Upper lobe of left lung (tissue), 6 donors: Measurements from ENCODE around the gene SOX9. TPM values are rescaled to one million over a fixed set of nuclear protein-coding genes. Genes with fewer than 3 reads are reported as not detected.

Experiments used
- ATAC-seq, 2 donors: fragments of 200-7000 bp; cut with Tn5 transposase; one replicate each; pipeline ENCODE4 v1.9.1; 2022; ENCODE audit warnings: mild to moderate bottlenecking in 2 of 2, moderate library complexity in 2 of 2; ENCODE audit not compliant: low FRiP score in 2 of 2
- DNase-seq, 2 donors: peaks; one replicate each; pipeline ENCODE4 v3.0.0-alpha.2; 2019 to 2020
- H3K27ac ChIP-seq, 4 donors: fragments of 200-600 bp; sonication (generic); one replicate each; pipeline ENCODE4 v1.5.1; 2016 to 2019
- H3K27me3 ChIP-seq, 4 donors: fragments of 200-600 bp; sonication (generic); one replicate each; pipeline ENCODE4 v1.5.1; 2017 to 2019
- H3K36me3 ChIP-seq, 4 donors: fragments of 200-600 bp; sonication (generic); one replicate each; pipeline ENCODE4 v1.5.1; 2016 to 2019
- H3K4me1 ChIP-seq, 4 donors: fragments of 200-600 bp; sonication (generic); one replicate each; pipeline ENCODE4 v1.5.1; 2018 to 2019
- H3K4me3 ChIP-seq, 4 donors: fragments of 200-600 bp; sonication (generic); one replicate each; pipeline ENCODE4 v1.5.1; 2017 to 2019; ENCODE audit warnings: mild to moderate bottlenecking in 2 of 4, moderate library complexity in 1 of 4
- H3K9me3 ChIP-seq, 4 donors: fragments of 200-600 bp; sonication (generic); one replicate each; pipeline ENCODE4 v1.5.1; 2018 to 2019
- CTCF ChIP-seq, 6 experiments: fragments of 450-650 bp in 4 of 6; fragments of 200-600 bp in 2 of 6; sonication (generic) in 2 of 6; IDR thresholded peaks; one replicate each; pipeline ENCODE4 v1.5.1; 2016 to 2019; ENCODE audit warnings: antibody characterized with exemption in 6 of 6
- EP300 ChIP-seq, 4 donors: sonication (generic); formaldehyde crosslinking; IDR thresholded peaks; one replicate each; pipeline ENCODE4 v1.5.1; 2017; ENCODE audit warnings: antibody characterized with exemption in 4 of 4, control low read depth in 2 of 4
- POLR2A ChIP-seq, 4 donors: fragments of 450-650 bp; IDR thresholded peaks; one replicate each; pipeline ENCODE4 v1.5.1; 2016 to 2017; ENCODE audit warnings: antibody characterized with exemption in 4 of 4, mild to moderate bottlenecking in 2 of 4
- POLR2AphosphoS5 ChIP-seq, 2 donors: sonication (generic); formaldehyde crosslinking; IDR thresholded peaks; one replicate each; pipeline ENCODE4 v1.5.1; 2017; ENCODE audit warnings: antibody characterized with exemption in 2 of 2
- WGBS, 2 donors: methylation state at CpG; one replicate each; pipeline ENCODE4 v1.1.5; 2017 to 2018; 5-methylcytosine and 5-hydroxymethylcytosine counted together
- total RNA-seq, 6 donors: library from RNA; depleted of rRNA in 4 of 6; stranded (reverse); fragments of >200 nt in 4 of 6; gene quantifications; one replicate each; pipeline versions ENCODE4 v1.1.0 to v1.2.1, GENCODE V29; 2016 to 2021
- donor health status: DM: no; HTN: no; CAD: no; lungs with moderate emphysema.
- donor health status: DM: no; HTN: yes; CAD: no; lungs with severe emphysema.

SOX9 gene
- total RNA-seq, 6 donors from 2014 or later: 3.3 to 10.7 (median 4.3) TPM

- Histone ChIP-seq H3K27ac (no peak overlapping the region), H3K4me1 (peaks cover 0 to 4% (median 2%) of the 10 kb centered on the region in 4 donors), H3K9me3 (no peaks in the 10 kb centered on the region), H3K27me3 (no peaks in the 10 kb centered on the region), H3K36me3 (no peaks in the 10 kb centered on the region), H3K4me3 (no peak overlapping the region)
- TF ChIP-seq POLR2AphosphoS5 (IDR thresholded peaks at IDR 0.05): no peak
- TF ChIP-seq POLR2A (IDR thresholded peaks at IDR 0.05): no peak
- TF ChIP-seq CTCF (IDR thresholded peaks at IDR 0.05): no peak
- TF ChIP-seq EP300 (IDR thresholded peaks at IDR 0.05): no peak
- DNase-seq (no peak), ATAC-seq (no peak)
- WGBS, 2 donors: 66 to 84% methylated on average over 2 of the region's 2 CpGs
Measured at GRCh38 chr17:72146371-72146770, 25.6 kb downstream of the SOX9 start.

- peak overlapping the region in 1 of 4 donors; percentile 23 for H3K27ac ChIP-seq
- TF ChIP-seq POLR2AphosphoS5 (IDR thresholded peaks at IDR 0.05): no peak
- H3K27me3 ChIP-seq: no peaks in the 10 kb centered on the region
- peaks cover 3 to 9% (median 4%) of the 10 kb centered on the region in 4 donors for H3K4me1 ChIP-seq
- 59 to 65% methylated on average over 10 to 11 of the region's 11 CpGs for WGBS, 2 donors
- no peaks in the 10 kb centered on the region for H3K9me3 ChIP-seq
- H3K36me3 ChIP-seq: no peaks in the 10 kb centered on the region
- ATAC-seq (no peak), DNase-seq (no peak)
- no peak overlapping the region for H3K4me3 ChIP-seq
Measured at GRCh38 chr17:72150632-72151460, 30.0 kb downstream of the SOX9 start.

GRCh38 chr17:72151565-72152386 lies 31.0 kb downstream of the SOX9 start:
- DNase-seq (peak in 1 of 2 donors; percentile 50), ATAC-seq (peak; percentile 54 to 81)
- H3K27me3 ChIP-seq: no peaks in the 10 kb centered on the region
- peaks cover 3 to 9% (median 4%) of the 10 kb centered on the region in 4 donors for H3K4me1 ChIP-seq
- H3K36me3 ChIP-seq: no peaks in the 10 kb centered on the region
- no peaks in the 10 kb centered on the region for H3K9me3 ChIP-seq
- WGBS, 2 donors: 37 to 40% methylated on average over 11 of the region's 11 CpGs
- H3K4me3 ChIP-seq: no peak overlapping the region
- H3K27ac ChIP-seq: peak overlapping the region in 2 of 4 donors; percentile 23 to 32
- no peak for TF ChIP-seq POLR2A (IDR thresholded peaks at IDR 0.05)
- no peak for TF ChIP-seq POLR2AphosphoS5 (IDR thresholded peaks at IDR 0.05)

- Histone ChIP-seq H3K27me3 (no peaks in the 10 kb centered on the region), H3K36me3 (no peaks in the 10 kb centered on the region), H3K4me3 (no peak overlapping the region), H3K4me1 (peaks cover 3 to 9% (median 4%) of the 10 kb centered on the region in 4 donors), H3K9me3 (no peaks in the 10 kb centered on the region), H3K27ac (peak overlapping the region in 1 of 4 donors; percentile 32)
- TF ChIP-seq CTCF (IDR thresholded peaks at IDR 0.05) (no peak), EP300 (IDR thresholded peaks at IDR 0.05) (no peak), POLR2A (IDR thresholded peaks at IDR 0.05) (no peak), POLR2AphosphoS5 (IDR thresholded peaks at IDR 0.05) (peak in 1 of 2 donors; percentile 48)
- 67 to 72% methylated on average over 2 of the region's 2 CpGs for WGBS, 2 donors
- DNase-seq (no peak), ATAC-seq (peak; percentile 47 to 65)
Measured at GRCh38 chr17:72152387-72152929, 31.6 kb downstream of the SOX9 start.

- no peak for TF ChIP-seq POLR2AphosphoS5 (IDR thresholded peaks at IDR 0.05)
- TF ChIP-seq POLR2A (IDR thresholded peaks at IDR 0.05): no peak
- TF ChIP-seq EP300 (IDR thresholded peaks at IDR 0.05): no peak
- no peak for TF ChIP-seq CTCF (IDR thresholded peaks at IDR 0.05)
- Histone ChIP-seq H3K27ac (no peak overlapping the region), H3K4me3 (no peak overlapping the region), H3K27me3 (no peaks in the 10 kb centered on the region), H3K9me3 (no peaks in the 10 kb centered on the region), H3K4me1 (no peaks in the 10 kb centered on the region), H3K36me3 (no peaks in the 10 kb centered on the region)
- DNase-seq (no peak), ATAC-seq (peak; percentile 21 to 70)
- WGBS, 2 donors: 54 to 55% methylated on average over 15 of the region's 15 CpGs
Measured at GRCh38 chr17:72158895-72159885, 38.4 kb downstream of the SOX9 start.
